Measurements from ENCODE around the gene CAVIN2.
"Not testable (repeated sequence)": the region's sequence is repeated elsewhere in the genome, so short reads cannot be mapped to it uniquely, and the experiment has no call there.

Gene CAVIN2

DNA sequence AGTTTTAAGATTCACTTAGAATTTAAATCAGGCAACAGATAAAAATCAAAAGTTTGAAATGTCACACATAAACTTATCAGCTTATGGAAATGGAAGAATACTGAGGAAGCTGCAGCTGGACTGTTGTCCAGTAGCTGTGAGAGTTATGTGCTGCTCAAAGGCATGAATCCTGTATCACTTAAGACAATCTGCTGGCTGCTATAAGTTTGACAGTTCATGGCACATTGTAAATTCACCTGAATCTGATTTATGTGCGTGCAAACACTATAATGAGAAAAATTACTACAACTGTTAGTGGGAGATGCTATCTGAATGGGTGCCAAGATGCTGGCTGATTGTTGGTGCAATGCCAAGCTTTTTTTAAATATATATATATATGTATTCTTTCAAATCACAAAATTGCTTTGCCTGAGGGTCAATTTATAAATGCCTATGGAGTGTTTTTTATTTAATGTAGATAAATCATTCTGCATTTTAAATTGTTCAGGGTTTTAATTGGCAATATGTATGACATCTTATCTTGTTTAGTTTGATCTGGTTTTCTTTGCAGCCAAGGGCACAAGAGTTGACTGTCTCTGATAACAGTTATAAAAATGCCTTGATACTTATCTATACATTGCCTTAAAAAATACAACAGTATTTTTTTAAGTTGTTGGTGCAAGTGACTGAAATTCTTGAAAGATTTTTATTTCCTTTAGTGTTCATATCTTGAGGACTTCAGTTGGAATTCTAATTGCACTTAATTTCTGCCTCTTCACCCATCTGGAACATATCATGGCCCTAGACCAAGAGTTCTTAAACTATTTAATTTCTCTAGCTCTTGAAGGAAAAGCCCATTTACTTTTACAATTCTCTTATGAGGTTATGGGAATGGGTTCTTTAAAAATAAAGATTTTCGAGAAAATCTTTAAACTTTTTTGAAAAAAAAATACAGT, 48.7 kb downstream of the CAVIN2 start:
- no peak for DNase-seq

DNA sequence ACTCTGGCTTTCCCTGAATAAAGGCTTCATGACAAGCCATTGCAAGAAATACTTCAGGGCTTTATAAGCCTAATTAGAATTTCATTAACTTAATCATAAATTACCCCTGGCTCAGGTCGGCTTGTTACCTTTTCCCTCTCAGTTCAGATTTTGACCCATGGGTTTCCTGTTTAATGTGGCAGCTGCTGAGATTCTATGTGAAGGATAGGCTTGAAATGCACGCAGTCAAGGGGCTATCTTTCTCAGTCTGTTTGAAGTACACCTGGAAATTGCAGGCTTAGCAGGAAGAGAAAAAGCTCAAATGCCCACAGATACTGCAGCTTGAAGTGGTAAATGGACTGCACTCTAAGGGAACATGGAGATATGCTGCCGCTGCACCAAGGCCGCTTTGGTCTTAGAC, 49.4 kb downstream of the CAVIN2 start:
- no peak for DNase-seq

DNA sequence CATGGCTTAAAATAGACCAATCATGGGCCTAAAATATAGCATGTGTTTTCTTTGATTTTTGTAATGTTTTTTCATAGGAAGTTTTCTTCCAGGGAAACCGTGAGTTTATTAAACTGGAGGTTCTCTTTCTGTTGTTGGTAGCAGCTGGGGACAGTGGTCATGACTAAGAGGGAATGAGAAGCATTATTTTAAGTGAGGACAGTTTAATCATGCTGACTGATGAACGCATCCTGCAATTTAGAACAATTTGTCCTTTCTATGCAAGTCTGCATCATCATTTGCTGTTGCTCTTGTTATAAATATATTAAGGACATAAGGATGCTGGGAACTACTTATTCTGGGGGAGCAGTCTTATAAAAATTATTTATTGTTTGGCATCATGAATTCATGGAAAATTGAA, 51.2 kb downstream of the CAVIN2 start:
- DNase-seq = no peak

DNA sequence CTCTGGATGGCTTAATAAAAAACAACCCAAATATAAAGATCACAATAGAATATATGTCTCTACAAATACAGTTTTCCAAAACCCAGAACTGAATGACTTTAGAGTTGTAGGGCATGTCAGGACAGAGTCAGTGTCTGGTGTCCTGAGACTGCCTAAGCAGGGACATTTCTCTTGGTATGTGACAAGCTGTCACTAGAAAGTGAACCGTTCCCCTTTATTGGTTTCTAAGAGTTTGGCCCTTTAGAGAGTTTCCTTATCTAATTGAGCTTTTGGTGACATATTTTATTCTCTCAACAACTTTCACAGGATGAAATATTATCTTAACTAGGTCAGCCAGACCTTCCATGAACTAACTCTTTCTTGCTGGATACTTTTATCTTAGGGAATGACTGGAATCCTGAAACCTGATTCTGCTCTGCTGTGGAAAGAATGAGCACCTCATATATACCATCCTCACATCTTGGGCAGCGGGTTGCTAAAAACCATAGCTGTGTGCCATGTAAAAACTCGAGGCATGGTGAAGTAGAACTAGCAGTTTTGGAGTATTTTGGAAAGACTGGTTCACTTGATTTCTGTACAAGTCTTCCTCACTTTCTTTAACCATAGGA, 54.8 kb downstream of the CAVIN2 start:
- no peak for DNase-seq

DNA sequence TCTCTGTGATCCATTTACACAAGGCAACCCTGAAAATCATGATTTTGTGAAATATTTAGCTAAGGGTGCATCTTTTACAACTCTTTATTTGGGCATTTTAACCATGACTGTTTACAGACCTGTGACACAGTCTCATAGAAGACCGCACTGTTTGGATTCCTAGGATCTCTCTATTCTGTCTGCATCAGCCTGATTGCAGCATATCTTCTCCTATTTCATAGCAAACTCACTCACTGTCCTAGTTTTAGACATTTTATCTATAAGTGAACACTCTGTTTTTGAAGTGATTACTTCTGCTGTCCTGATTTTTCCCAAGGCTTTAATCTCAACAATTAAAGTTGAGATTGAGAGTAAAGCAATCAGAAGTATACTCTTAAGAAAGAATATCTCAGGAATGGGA, 56.2 kb downstream of the CAVIN2 start:
- peak; percentile 68 for DNase-seq

DNA sequence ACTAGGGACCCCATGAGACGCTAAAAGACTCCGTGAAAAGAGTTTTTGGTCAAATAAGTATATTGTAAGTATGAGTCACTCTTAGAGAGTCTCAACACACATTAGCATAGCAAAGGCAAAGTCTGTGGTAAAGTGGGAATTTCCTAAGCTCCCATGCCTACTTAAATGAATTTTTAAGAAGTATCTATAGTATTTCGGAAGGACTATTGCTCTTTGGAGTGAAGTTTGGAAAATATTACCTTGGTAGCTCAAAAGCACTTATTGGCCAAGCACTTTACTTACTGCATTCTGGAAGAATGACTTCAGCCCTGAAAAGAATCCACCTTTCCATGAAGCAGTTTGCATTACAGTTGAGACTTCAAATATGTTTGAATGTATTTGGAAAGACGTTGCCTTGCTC, 57.1 kb downstream of the CAVIN2 start:
- DNase-seq = no peak

DNA sequence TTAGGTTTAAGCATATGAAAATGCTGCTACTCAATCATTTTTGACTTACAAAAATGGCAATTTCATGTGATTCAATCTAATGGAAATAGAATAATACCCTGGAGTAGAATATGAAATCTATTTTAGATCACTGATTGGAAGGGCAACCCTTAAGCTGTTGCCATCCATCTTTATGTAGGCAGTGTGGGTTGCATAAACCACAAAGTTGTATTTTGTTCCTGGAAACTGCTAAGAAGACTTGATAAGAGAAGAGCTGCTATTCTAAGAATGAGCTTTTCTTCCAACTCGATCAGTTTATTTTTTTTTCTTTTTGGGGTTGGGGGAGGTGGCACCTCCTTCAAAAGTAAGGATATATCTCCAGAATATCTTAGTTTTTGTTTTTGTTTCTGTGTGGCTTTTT, 60.2 kb downstream of the CAVIN2 start:
- peak; percentile 85 for DNase-seq

DNA sequence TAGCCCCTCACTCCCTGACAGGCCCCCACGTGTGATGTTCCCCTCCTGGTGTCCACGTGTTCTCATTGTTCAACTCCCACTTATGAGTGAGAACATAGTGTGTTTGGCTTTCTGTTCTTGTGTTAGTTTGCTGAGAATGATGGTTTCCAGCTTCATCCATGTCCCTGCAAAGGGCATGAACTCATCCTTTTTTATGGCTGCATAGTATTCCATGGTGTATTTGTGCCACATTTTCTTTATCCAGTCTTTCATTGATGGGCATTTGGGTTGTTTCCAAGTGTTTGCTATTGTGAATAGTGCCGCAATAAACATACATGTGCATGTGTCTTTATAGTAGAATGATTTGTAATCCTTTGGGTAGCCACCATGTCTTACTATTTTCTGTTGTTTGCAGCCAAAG, 61.2 kb downstream of the CAVIN2 start:
- not testable (repeated sequence) for DNase-seq

All from OCI-M1 (cell line).